ENCODE measurements around the gene GRB2.

Gene GRB2

DNA sequence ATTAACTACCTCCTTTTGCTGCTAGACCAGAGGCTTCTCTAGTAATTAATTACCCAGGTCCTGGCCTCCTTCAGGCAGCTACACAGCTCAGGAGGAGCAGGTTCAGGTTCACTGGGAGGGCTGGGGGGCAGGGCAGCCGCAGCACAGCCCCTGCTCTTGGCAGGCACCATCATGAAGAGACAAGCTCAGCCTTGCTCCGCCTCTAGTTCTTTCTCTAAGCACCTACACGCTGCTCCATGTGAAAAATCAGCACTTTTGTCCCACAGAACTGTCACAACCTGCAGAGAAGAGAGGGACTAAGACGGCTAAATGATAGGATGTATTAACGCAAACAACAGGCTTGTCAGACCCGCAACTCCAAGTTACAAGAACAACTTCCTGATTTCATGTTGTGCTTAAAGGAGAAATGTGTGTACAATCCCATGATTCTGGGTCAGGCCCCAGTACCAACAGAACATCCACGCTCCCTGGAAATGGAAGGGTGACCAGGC lies 53.4 kb downstream of the GRB2 start:
- TF ChIP-seq TCF12 (IDR thresholded peaks at IDR 0.05; ENCODE audit: low read depth), result no peak
- TF ChIP-seq YY1 (IDR thresholded peaks at IDR 0.05; ENCODE audit: low read depth), result no peak
- TF ChIP-seq CEBPB (IDR thresholded peaks at IDR 0.05), result no peak
- TF ChIP-seq RAD21 (IDR thresholded peaks at IDR 0.05; ENCODE audit: low read depth), result no peak
- no peak for TF ChIP-seq EGR1 (IDR thresholded peaks at IDR 0.05)
- TF ChIP-seq, protein P1, sequence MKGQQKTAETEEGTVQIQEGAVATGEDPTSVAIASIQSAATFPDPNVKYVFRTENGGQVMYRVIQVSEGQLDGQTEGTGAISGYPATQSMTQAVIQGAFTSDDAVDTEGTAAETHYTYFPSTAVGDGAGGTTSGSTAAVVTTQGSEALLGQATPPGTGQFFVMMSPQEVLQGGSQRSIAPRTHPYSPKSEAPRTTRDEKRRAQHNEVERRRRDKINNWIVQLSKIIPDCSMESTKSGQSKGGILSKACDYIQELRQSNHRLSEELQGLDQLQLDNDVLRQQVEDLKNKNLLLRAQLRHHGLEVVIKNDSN (IDR thresholded peaks at IDR 0.05), result no peak
- no peak for TF ChIP-seq EP300 (IDR thresholded peaks at IDR 0.05; ENCODE audit: borderline replicate concordance)
- no peak for TF ChIP-seq NFIC (IDR thresholded peaks at IDR 0.05)
- TF ChIP-seq, protein P2, sequence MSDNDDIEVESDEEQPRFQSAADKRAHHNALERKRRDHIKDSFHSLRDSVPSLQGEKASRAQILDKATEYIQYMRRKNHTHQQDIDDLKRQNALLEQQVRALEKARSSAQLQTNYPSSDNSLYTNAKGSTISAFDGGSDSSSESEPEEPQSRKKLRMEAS (IDR thresholded peaks at IDR 0.05), result no peak
- no peak for TF ChIP-seq TAF1 (IDR thresholded peaks at IDR 0.05; ENCODE audit: low read depth)

DNA sequence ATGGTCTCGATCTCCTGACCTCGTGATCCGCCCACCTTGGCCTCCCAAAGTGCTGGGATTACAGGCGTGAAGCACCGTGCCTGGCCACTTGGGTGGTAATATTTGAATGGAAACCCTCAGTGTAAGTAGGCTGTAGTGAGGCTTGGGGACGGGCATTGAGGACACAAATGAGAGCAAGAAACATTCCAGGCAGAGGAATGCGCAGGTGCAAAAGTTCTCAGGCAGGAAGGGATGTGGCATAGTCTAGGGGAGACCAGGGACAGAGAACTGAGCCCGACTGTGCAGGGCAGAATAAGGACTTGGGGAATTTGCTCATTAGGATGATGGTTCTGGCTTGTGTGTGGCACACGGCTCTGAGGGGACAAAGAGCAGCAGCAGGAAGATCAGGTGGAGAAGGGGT lies 54.8 kb downstream of the GRB2 start:
- TF ChIP-seq, protein P1 (IDR thresholded peaks at IDR 0.05), result no peak
- no peak for TF ChIP-seq TAF1 (IDR thresholded peaks at IDR 0.05; ENCODE audit: low read depth)
- no peak for TF ChIP-seq NFIC (IDR thresholded peaks at IDR 0.05)
- no peak for TF ChIP-seq FOXM1 (IDR thresholded peaks at IDR 0.05; ENCODE audit: borderline replicate concordance, low read depth)
- no peak for TF ChIP-seq CREB1 (IDR thresholded peaks at IDR 0.05; ENCODE audit: low read depth)
- no peak for TF ChIP-seq RAD21 (IDR thresholded peaks at IDR 0.05; ENCODE audit: low read depth)
- TF ChIP-seq TEAD4 (IDR thresholded peaks at IDR 0.05), result no peak

DNA sequence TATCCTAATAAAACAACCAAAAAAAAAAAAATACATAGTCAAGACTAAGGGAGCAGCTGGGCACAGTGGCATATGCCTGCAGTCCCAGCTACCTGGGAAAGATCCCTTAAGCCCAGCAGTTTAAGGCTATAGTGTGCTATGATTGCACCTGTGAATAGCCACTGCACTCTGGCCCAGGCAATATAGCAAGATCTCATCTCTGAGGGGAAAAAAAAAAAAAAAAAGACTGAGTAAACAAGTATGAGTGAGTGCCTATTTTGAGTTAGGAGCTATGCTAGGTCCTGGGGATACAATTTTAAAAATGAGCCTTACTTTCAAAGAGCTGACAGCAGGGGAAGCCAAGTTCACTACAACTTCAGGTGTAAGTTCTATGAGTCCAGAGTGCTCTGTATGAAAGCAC lies 55.4 kb downstream of the GRB2 start:
- TF ChIP-seq CEBPB (IDR thresholded peaks at IDR 0.05) (no peak), RAD21 (IDR thresholded peaks at IDR 0.05; ENCODE audit: low read depth) (no peak), TAF1 (IDR thresholded peaks at IDR 0.05; ENCODE audit: low read depth) (no peak), FOXM1 (IDR thresholded peaks at IDR 0.05; ENCODE audit: borderline replicate concordance, low read depth) (no peak), YY1 (IDR thresholded peaks at IDR 0.05; ENCODE audit: low read depth) (no peak), ZBTB7A (IDR thresholded peaks at IDR 0.05; ENCODE audit: low read depth) (no peak), NFIC (IDR thresholded peaks at IDR 0.05) (no peak), EP300 (IDR thresholded peaks at IDR 0.05; ENCODE audit: borderline replicate concordance) (no peak), EGR1 (IDR thresholded peaks at IDR 0.05) (no peak), TEAD4 (IDR thresholded peaks at IDR 0.05) (no peak), CREB1 (IDR thresholded peaks at IDR 0.05; ENCODE audit: low read depth) (no peak), TCF12 (IDR thresholded peaks at IDR 0.05; ENCODE audit: low read depth) (no peak)
- TF ChIP-seq, protein P1 (IDR thresholded peaks at IDR 0.05), result no peak
- TF ChIP-seq, protein P3, sequence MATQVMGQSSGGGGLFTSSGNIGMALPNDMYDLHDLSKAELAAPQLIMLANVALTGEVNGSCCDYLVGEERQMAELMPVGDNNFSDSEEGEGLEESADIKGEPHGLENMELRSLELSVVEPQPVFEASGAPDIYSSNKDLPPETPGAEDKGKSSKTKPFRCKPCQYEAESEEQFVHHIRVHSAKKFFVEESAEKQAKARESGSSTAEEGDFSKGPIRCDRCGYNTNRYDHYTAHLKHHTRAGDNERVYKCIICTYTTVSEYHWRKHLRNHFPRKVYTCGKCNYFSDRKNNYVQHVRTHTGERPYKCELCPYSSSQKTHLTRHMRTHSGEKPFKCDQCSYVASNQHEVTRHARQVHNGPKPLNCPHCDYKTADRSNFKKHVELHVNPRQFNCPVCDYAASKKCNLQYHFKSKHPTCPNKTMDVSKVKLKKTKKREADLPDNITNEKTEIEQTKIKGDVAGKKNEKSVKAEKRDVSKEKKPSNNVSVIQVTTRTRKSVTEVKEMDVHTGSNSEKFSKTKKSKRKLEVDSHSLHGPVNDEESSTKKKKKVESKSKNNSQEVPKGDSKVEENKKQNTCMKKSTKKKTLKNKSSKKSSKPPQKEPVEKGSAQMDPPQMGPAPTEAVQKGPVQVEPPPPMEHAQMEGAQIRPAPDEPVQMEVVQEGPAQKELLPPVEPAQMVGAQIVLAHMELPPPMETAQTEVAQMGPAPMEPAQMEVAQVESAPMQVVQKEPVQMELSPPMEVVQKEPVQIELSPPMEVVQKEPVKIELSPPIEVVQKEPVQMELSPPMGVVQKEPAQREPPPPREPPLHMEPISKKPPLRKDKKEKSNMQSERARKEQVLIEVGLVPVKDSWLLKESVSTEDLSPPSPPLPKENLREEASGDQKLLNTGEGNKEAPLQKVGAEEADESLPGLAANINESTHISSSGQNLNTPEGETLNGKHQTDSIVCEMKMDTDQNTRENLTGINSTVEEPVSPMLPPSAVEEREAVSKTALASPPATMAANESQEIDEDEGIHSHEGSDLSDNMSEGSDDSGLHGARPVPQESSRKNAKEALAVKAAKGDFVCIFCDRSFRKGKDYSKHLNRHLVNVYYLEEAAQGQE (IDR thresholded peaks at IDR 0.05; ENCODE audit: low read depth), result no peak
- TF ChIP-seq, protein P2 (IDR thresholded peaks at IDR 0.05), result no peak

DNA sequence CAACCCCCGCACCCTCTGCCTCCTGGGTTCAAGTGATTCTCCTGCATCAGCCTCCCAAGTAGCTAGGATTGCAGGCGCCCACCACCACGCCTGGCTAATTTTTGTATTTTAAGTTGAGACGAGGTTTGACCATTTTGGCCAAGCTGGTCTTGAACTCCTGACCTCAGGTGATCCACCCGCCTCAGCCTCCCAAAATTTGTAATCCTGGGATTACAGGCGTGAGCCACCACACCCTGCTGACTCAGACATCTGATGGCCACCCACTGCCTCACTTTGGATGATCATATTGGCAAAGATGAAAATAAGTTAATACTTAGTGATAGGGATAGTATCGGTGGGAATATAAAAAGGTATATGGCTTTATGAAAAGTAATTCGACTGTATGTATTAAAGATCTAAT lies 55.9 kb downstream of the GRB2 start:
- TF ChIP-seq EGR1 (IDR thresholded peaks at IDR 0.05), result no peak
- no peak for TF ChIP-seq FOXM1 (IDR thresholded peaks at IDR 0.05; ENCODE audit: borderline replicate concordance, low read depth)
- no peak for TF ChIP-seq ZBTB7A (IDR thresholded peaks at IDR 0.05; ENCODE audit: low read depth)
- no peak for TF ChIP-seq TAF1 (IDR thresholded peaks at IDR 0.05; ENCODE audit: low read depth)
- TF ChIP-seq, protein P1 (IDR thresholded peaks at IDR 0.05), result no peak
- no peak for TF ChIP-seq YY1 (IDR thresholded peaks at IDR 0.05; ENCODE audit: low read depth)
- no peak for TF ChIP-seq NFIC (IDR thresholded peaks at IDR 0.05)
- TF ChIP-seq TEAD4 (IDR thresholded peaks at IDR 0.05), result no peak
- no peak for TF ChIP-seq CEBPB (IDR thresholded peaks at IDR 0.05)
- TF ChIP-seq, protein P2 (IDR thresholded peaks at IDR 0.05), result no peak
- TF ChIP-seq CREB1 (IDR thresholded peaks at IDR 0.05; ENCODE audit: low read depth), result no peak
- TF ChIP-seq RAD21 (IDR thresholded peaks at IDR 0.05; ENCODE audit: low read depth), result no peak
- TF ChIP-seq EP300 (IDR thresholded peaks at IDR 0.05; ENCODE audit: borderline replicate concordance), result no peak
- no peak for TF ChIP-seq TCF12 (IDR thresholded peaks at IDR 0.05; ENCODE audit: low read depth)
- TF ChIP-seq, protein P3 (IDR thresholded peaks at IDR 0.05; ENCODE audit: low read depth), result no peak
